ENCODE measurements around the gene AGXT. TPM values are rescaled to one million over a fixed set of nuclear protein-coding genes. Genes with fewer than 3 reads are reported as not detected.

Gene AGXT
- total and polyA plus RNA-seq, 2 of the 8 experiments (the other 6 are each of a cell fraction or from before 2014, with no cell fraction given), result 0.03 TPM; not detected in 1

GRCh38 chr2:240918258-240919091 is 49.9 kb downstream of the AGXT start:
- H3K56ac ChIP-seq (replicated peaks; ENCODE audit: insufficient read length, low read depth, low read length), result no peak overlapping the region
- H3K27me3 ChIP-seq (replicated peaks in 1 of 4; ENCODE audit: control insufficient read depth in 3 of 4, extremely low read depth in 1 of 4, insufficient read depth in 3 of 4, low read length in 3 of 4), result peaks cover 1 to 9% (median 8%) of the 10 kb centered on the region in 4 experiments; a peak in 6 of 7 replicates
- H3K4ac ChIP-seq (replicated peaks; ENCODE audit: insufficient read length, low read depth, low read length), result no peak overlapping the region
- no peak overlapping the region for H3K23ac ChIP-seq (ENCODE audit: insufficient read length)
- H3K23me2 ChIP-seq (ENCODE audit: low read depth, low read length), result peaks cover 4% of the 10 kb centered on the region; the same call in 1 of the 2 replicates
- no peak overlapping the region for H2BK12ac ChIP-seq (ENCODE audit: low read depth, low read length)
- H3K36me3 ChIP-seq (ENCODE audit: control insufficient read depth in 2 of 4, insufficient read depth in 4 of 4, low read length in 3 of 4), result no peaks in the 10 kb centered on the region
- H3K27ac ChIP-seq (ENCODE audit: low read depth, low read length), result no peak overlapping the region
- H3K4me1 ChIP-seq (replicated peaks in 1 of 4; ENCODE audit: control insufficient read depth in 3 of 4, insufficient read depth in 4 of 4, low read length in 3 of 4), result peaks cover 0 to 6% (median 3%) of the 10 kb centered on the region in 4 experiments; a peak in 4 of 7 replicates
- FAIRE-seq (no peak), DNase-seq (ENCODE audit: low read depth in 1 of 2, low spot score in 2 of 2) (peak in 1 of 2 experiments; percentile 45)
- H4K8ac ChIP-seq (ENCODE audit: extremely low read depth, insufficient read depth, low read length), result no peak overlapping the region
- H3K18ac ChIP-seq (ENCODE audit: extremely low read depth, low read length), result no peak overlapping the region
- H2AK5ac ChIP-seq (ENCODE audit: low read depth, low read length), result no peak overlapping the region
- no peak overlapping the region for H2AFZ ChIP-seq (ENCODE audit: low read length)
- H4K20me1 ChIP-seq (replicated peaks in 1 of 2; ENCODE audit: control insufficient read depth in 1 of 2, insufficient read depth in 2 of 2, low read length in 2 of 2), result peaks cover 2 to 4% of the 10 kb centered on the region in 2 experiments
- TF ChIP-seq TEAD4 (IDR thresholded peaks at IDR 0.05; ENCODE audit: low read depth, low read length), result no peak
- H2BK5ac ChIP-seq (ENCODE audit: low read depth, low read length), result no peak overlapping the region
- H3K79me2 ChIP-seq (ENCODE audit: control insufficient read depth in 1 of 2, insufficient read depth in 2 of 2, low read length in 2 of 2), result no peaks in the 10 kb centered on the region
- POLR2A ChIA-PET (ENCODE audit: partially characterized antibody), result no interaction called here
- peak overlapping the region; percentile 61; the same call in 1 of the 2 replicates for H2BK15ac ChIP-seq (ENCODE audit: low read length)
- WGBS, 2 experiments (ENCODE audit: extremely low coverage in 1 of 2, insufficient coverage in 1 of 2, insufficient read length in 1 of 2, insufficient replicate concordance in 2 of 2, low coverage in 1 of 2, low lambda C conversion rate in 2 of 2, missing lambda C conversion rate in 1 of 2), result 85% methylated on average over 14 of the region's 36 CpGs; no CpG with 5 or more reads in 1 of the 2 experiments
- H4K5ac ChIP-seq (ENCODE audit: insufficient read length, low read depth, low read length), result no peak overlapping the region
- no peak overlapping the region for H3K4me2 ChIP-seq (ENCODE audit: insufficient read depth in 1 of 2, low read depth in 2 of 2, low read length in 2 of 2)
- no peak overlapping the region for H2BK120ac ChIP-seq (replicated peaks; ENCODE audit: low read depth, low read length)
- H2BK20ac ChIP-seq (ENCODE audit: low read length), result no peak overlapping the region
- no peak overlapping the region for H4K91ac ChIP-seq (replicated peaks; ENCODE audit: insufficient read length, low read length)
- H3K79me1 ChIP-seq (ENCODE audit: low read depth, low read length), result no peaks in the 10 kb centered on the region
- no peaks in the 10 kb centered on the region for H3K9me3 ChIP-seq (ENCODE audit: insufficient read depth in 2 of 2, low read depth in 1 of 2, low read length in 1 of 2)
- CTCF ChIA-PET (ENCODE audit: partially characterized antibody), result no interaction called here
- H3K9ac ChIP-seq (replicated peaks in 1 of 4; ENCODE audit: extremely low read depth in 1 of 4, low read depth in 3 of 4, low read length in 3 of 4), result no peak overlapping the region
- H3K4me3 ChIP-seq (ENCODE audit: extremely low read depth in 1 of 4, insufficient read depth in 2 of 4, low read depth in 3 of 4, low read length in 4 of 4), result no peak overlapping the region
- no peak overlapping the region for H3K14ac ChIP-seq (ENCODE audit: insufficient read length)

All from H1 (cell line).